HL-60 (cell line): ENCODE measurements around the gene TAS2R41.
A peak's percentile ranks its signal among the peaks of the same experiment; 100 is the strongest.

Experiments
- DNase-seq, 2 experiments: peaks; one replicate each; pipeline ENCODE4 v3.0.0-alpha.2; 2010 to 2020; ENCODE audit warnings: low read depth in 1 of 2, low spot score in 1 of 2
- H3K27ac ChIP-seq: fragments of 250-450 bp; sonication (Bioruptor Pico); replicated peaks from 2 replicates; pipeline ENCODE4 v1.5.1; 2020; ENCODE audit warnings: mild to moderate bottlenecking, moderate library complexity
- H3K27me3 ChIP-seq: fragments of 250-450 bp; sonication (Bioruptor Pico); 2 replicates; pipeline ENCODE4 v1.5.1; 2021; ENCODE audit warnings: mild to moderate bottlenecking, moderate library complexity; ENCODE audit not compliant: insufficient read depth, poor library complexity, severe bottlenecking
- H3K4me3 ChIP-seq: replicated peaks from 2 replicates; pipeline ENCODE4 v1.5.1; 2011; ENCODE audit warnings: mild to moderate bottlenecking, control low read depth, low read length; ENCODE audit not compliant: insufficient read depth
- GABPA ChIP-seq: IDR thresholded peaks from 2 replicates; pipeline ENCODE4 v1.6.1; 2012; ENCODE audit warnings: low read depth
- POLR2AphosphoS5 ChIP-seq: IDR thresholded peaks from 2 replicates; pipeline ENCODE4 v1.6.1; 2012; ENCODE audit warnings: low read depth
- SPI1 ChIP-seq: IDR thresholded peaks from 2 replicates; pipeline ENCODE4 v1.6.1; 2012; ENCODE audit warnings: low read depth, mild to moderate bottlenecking, borderline replicate concordance
- TF ChIP-seq, protein P1 (sequence below): IDR thresholded peaks from 2 replicates; pipeline ENCODE4 v1.6.1; 2012; ENCODE audit warnings: low read depth; ENCODE audit not compliant: insufficient replicate concordance
- TF ChIP-seq, protein P2 (sequence below): IDR thresholded peaks from one replicate; pipeline ENCODE4 v1.5.1; 2011; ENCODE audit warnings: low read length, control low read depth, inconsistent platforms; ENCODE audit not compliant: insufficient read depth

TAS2R41 gene

DNA sequence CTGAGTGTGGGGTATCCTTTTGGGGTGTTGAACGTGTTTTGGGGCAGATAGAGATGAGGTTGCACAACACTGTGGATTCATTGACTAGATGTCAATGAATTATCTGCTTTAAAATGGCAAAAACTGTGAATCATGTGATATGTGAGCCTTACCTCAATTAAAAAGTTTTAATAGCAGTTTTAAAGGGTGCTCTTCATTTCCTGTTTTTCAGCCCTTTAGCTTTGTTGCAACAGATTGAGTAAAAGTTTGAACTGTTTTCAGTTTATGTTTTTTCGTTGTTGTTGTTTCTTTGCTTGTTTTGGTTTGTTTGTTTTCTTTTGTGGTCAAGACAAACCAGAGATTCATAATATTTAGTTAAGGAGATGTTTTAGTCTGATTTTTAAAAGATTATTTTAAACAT, 9.4 kb downstream of the TAS2R41 start:
- no peak for DNase-seq
- no peaks in the 10 kb centered on the region for H3K27me3 ChIP-seq
- TF ChIP-seq POLR2AphosphoS5 = no peak
- TF ChIP-seq SPI1 = no peak
- TF ChIP-seq, protein P1, sequence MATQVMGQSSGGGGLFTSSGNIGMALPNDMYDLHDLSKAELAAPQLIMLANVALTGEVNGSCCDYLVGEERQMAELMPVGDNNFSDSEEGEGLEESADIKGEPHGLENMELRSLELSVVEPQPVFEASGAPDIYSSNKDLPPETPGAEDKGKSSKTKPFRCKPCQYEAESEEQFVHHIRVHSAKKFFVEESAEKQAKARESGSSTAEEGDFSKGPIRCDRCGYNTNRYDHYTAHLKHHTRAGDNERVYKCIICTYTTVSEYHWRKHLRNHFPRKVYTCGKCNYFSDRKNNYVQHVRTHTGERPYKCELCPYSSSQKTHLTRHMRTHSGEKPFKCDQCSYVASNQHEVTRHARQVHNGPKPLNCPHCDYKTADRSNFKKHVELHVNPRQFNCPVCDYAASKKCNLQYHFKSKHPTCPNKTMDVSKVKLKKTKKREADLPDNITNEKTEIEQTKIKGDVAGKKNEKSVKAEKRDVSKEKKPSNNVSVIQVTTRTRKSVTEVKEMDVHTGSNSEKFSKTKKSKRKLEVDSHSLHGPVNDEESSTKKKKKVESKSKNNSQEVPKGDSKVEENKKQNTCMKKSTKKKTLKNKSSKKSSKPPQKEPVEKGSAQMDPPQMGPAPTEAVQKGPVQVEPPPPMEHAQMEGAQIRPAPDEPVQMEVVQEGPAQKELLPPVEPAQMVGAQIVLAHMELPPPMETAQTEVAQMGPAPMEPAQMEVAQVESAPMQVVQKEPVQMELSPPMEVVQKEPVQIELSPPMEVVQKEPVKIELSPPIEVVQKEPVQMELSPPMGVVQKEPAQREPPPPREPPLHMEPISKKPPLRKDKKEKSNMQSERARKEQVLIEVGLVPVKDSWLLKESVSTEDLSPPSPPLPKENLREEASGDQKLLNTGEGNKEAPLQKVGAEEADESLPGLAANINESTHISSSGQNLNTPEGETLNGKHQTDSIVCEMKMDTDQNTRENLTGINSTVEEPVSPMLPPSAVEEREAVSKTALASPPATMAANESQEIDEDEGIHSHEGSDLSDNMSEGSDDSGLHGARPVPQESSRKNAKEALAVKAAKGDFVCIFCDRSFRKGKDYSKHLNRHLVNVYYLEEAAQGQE = no peak
- no peak for TF ChIP-seq GABPA
- TF ChIP-seq, protein P2, sequence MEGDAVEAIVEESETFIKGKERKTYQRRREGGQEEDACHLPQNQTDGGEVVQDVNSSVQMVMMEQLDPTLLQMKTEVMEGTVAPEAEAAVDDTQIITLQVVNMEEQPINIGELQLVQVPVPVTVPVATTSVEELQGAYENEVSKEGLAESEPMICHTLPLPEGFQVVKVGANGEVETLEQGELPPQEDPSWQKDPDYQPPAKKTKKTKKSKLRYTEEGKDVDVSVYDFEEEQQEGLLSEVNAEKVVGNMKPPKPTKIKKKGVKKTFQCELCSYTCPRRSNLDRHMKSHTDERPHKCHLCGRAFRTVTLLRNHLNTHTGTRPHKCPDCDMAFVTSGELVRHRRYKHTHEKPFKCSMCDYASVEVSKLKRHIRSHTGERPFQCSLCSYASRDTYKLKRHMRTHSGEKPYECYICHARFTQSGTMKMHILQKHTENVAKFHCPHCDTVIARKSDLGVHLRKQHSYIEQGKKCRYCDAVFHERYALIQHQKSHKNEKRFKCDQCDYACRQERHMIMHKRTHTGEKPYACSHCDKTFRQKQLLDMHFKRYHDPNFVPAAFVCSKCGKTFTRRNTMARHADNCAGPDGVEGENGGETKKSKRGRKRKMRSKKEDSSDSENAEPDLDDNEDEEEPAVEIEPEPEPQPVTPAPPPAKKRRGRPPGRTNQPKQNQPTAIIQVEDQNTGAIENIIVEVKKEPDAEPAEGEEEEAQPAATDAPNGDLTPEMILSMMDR = no peak

DNA sequence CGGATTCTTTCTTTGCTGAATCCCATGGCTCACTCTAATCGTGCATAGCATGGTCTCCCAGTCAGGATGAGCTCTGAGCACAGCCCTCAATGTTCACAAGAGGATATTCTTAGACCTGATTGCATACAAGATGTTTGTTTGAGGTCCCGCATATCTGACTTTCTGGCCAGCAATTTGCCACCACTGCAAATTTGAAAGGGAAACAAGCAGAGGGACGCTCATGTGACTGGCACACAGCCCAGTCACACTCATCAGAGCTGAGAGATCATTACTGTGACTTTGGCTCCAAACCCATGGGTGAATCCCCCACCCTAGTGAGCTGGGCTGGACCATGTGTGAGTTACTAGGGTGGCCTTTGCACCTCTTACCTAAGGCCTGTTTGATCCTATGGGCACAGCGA, 9.9 kb downstream of the TAS2R41 start:
- Histone ChIP-seq H3K27ac (no peak overlapping the region), H3K27me3 (no peaks in the 10 kb centered on the region), H3K4me3 (no peak overlapping the region)
- no peak for DNase-seq
- TF ChIP-seq, protein P2 = no peak
- TF ChIP-seq GABPA = no peak
- TF ChIP-seq, protein P1 = no peak
- no peak for TF ChIP-seq POLR2AphosphoS5
- TF ChIP-seq SPI1 = no peak

More for the DNA sequence above, 9.4 kb downstream of the TAS2R41 start:
- no peak overlapping the region for H3K4me3 ChIP-seq
- H3K27ac ChIP-seq = no peak overlapping the region

DNA sequence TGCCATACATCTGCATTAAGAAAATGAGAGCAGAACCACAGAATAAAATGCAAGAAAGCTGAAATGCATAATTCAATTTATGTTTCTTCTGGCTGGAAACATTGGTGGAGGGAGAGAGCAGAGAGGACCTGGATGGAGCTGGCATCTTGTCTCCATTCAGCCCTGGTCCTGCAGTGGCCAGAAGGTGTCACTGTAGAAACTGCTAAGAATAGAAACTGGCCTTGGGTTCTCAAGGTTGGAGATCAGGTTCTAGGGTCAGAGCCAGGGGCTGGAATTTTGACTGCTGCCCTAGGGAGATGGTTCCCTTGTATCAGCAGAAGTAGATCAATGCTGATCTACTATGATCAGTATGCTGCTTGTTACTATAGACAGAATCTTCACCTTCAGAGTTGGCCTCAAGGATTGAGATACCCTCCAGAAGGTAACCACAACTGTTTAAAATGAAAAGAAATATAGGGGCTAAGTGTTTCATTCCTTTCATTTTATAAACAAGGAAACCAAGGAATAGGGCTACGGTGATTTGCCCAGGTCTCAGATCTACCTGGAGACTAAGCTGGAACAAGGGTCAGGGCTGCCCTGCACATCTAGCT, 13.1 kb downstream of the TAS2R41 start:
- H3K4me3 ChIP-seq = no peak overlapping the region
- no peak overlapping the region for H3K27ac ChIP-seq
- no peak for DNase-seq
- TF ChIP-seq SPI1 (no peak), POLR2AphosphoS5 (no peak), GABPA (no peak)
- TF ChIP-seq, protein P1 = no peak
- TF ChIP-seq, protein P2 = peak; percentile 36
- H3K27me3 ChIP-seq = no peaks in the 10 kb centered on the region
